NCI-H146 treated with DMSO at 0.1 percent for 48 hours (cell line): ENCODE measurements around the gene SLC4A1AP.
A peak's percentile ranks its signal among the peaks of the same experiment; 100 is the strongest.
"Not testable (repeated sequence)": the region's sequence is repeated elsewhere in the genome, so short reads cannot be mapped to it uniquely, and the experiment has no call there.

Source experiments
- DNase-seq: peaks from one replicate; lab custom pipeline; 2025; ENCODE audit not compliant: unreplicated experiment; lab: John Stamatoyannopoulos, UW

The SLC4A1AP gene

GRCh38 chr2:27663285-27664153, at the start of gene SLC4A1AP, which contains the start of gene SUPT7L:
Gene SLC4A1AP, plus strand, starts transcription at chr2:27663889. Its CDS starts 26 bp downstream, at chr2:27663915.
Gene SUPT7L, minus strand, starts transcription at chr2:27663614. Its CDS starts 1,422 bp downstream, at chr2:27662192.
- DNase-seq: peak; percentile 80

- no peak for DNase-seq
These were observed 49.7 kb upstream of the SLC4A1AP start for GRCh38 chr2:27613985-27614384.

- no peak for DNase-seq
These were observed 48.4 kb upstream of the SLC4A1AP start for GRCh38 chr2:27615316-27615715.

GRCh38 chr2:27621524-27621923, 42.2 kb upstream of the SLC4A1AP start:
- DNase-seq: no peak

GRCh38 chr2:27622921-27623384, 40.7 kb upstream of the SLC4A1AP start:
- no peak for DNase-seq

- DNase-seq: no peak
These were observed 38.7 kb upstream of the SLC4A1AP start for GRCh38 chr2:27624943-27625342.

- not testable (repeated sequence) for DNase-seq
These were observed 37.4 kb upstream of the SLC4A1AP start for GRCh38 chr2:27626323-27626722.

- DNase-seq: not testable (repeated sequence)
These were observed 36.8 kb upstream of the SLC4A1AP start for GRCh38 chr2:27626921-27627320.

GRCh38 chr2:27627963-27628766, 35.5 kb upstream of the SLC4A1AP start:
- no peak for DNase-seq

- peak; percentile 83 for DNase-seq
These were observed 34.7 kb upstream of the SLC4A1AP start, which contains the start of the genes CCDC121 and GPN1 for GRCh38 chr2:27628767-27629709. Gene CCDC121, minus strand, starts transcription at chr2:27629012. Its CDS starts 1,213 bp downstream, at chr2:27627799. Gene GPN1, plus strand, starts transcription at chr2:27629050. Its CDS starts 9 bp downstream, at chr2:27629059.

- DNase-seq: not testable (repeated sequence)
These were observed 33.4 kb upstream of the SLC4A1AP start for GRCh38 chr2:27630257-27630656.

GRCh38 chr2:27634291-27634690, 29.4 kb upstream of the SLC4A1AP start:
- DNase-seq: no peak

GRCh38 chr2:27636766-27637165, 26.9 kb upstream of the SLC4A1AP start:
- DNase-seq: no peak

- no peak for DNase-seq
These were observed 25.6 kb upstream of the SLC4A1AP start for GRCh38 chr2:27638037-27638637.

- no peak for DNase-seq
These were observed 25.0 kb upstream of the SLC4A1AP start for GRCh38 chr2:27638709-27639108.

- no peak for DNase-seq
These were observed 22.9 kb upstream of the SLC4A1AP start for GRCh38 chr2:27640722-27641245.

- DNase-seq: no peak
These were observed 18.5 kb upstream of the SLC4A1AP start for GRCh38 chr2:27645197-27645596.

GRCh38 chr2:27647289-27647688, 16.4 kb upstream of the SLC4A1AP start:
- no peak for DNase-seq

GRCh38 chr2:27647737-27648136, 16.0 kb upstream of the SLC4A1AP start:
- DNase-seq: no peak

- DNase-seq: no peak
These were observed 12.6 kb upstream of the SLC4A1AP start for GRCh38 chr2:27651056-27651455.
